K562 (cell line): Measurements from ENCODE around the gene TRAF1.

Source experiments
- MAFF ChIP-seq: IDR thresholded peaks from 2 replicates; pipeline ENCODE4 v1.6.1; 2012; ENCODE audit warnings: low read length, improper control_type of control experiment
- NFATC3 ChIP-seq: fragments of 450-650 bp; IDR thresholded peaks from 2 replicates; pipeline ENCODE4 v1.6.1; 2017; ENCODE audit warnings: mild to moderate bottlenecking
- POLR2A ChIP-seq: fragments of 450-650 bp; conservative IDR thresholded peaks from 2 replicates; pipeline ENCODE4 v1.6.1; 2016
- POLR2AphosphoS5 ChIP-seq: IDR thresholded peaks from 2 replicates; pipeline ENCODE4 v1.6.1; 2011; ENCODE audit warnings: mild to moderate bottlenecking, low read depth, low read length, moderate library complexity; ENCODE audit not compliant: control insufficient read depth, insufficient read depth
- PPARD ChIP-seq: fragments of 250-450 bp; sonication (Bioruptor Pico); IDR thresholded peaks from 2 replicates; pipeline ENCODE4 v1.8.0; 2022; ENCODE audit warnings: inconsistent platforms, mild to moderate bottlenecking, moderate library complexity
- TAL1 ChIP-seq: fragments of 450-650 bp; IDR thresholded peaks from 2 replicates; pipeline ENCODE4 v1.6.1; 2016; ENCODE audit warnings: mild to moderate bottlenecking
- TCF3 ChIP-seq: sonication (generic); formaldehyde crosslinking; IDR thresholded peaks from 2 replicates; pipeline ENCODE4 v1.4.0; 2020; ENCODE audit warnings: mild to moderate bottlenecking, missing genetic modification reagents
- TF ChIP-seq, protein P1 (sequence below): sonication (generic); formaldehyde crosslinking; IDR thresholded peaks from 2 replicates; pipeline ENCODE4 v1.5.0; 2020; ENCODE audit warnings: missing genetic modification reagents
- TF ChIP-seq, protein P2 (sequence below): sonication (generic); formaldehyde crosslinking; IDR thresholded peaks from 2 replicates; pipeline ENCODE4 v1.9.0; 2022; ENCODE audit warnings: mild to moderate bottlenecking, missing genetic modification reagents
- TF ChIP-seq, protein P3 (sequence below): fragments of 250-450 bp; sonication (Bioruptor Pico); IDR thresholded peaks from 2 replicates; pipeline ENCODE4 v1.4.0; 2020; ENCODE audit warnings: mild to moderate bottlenecking, moderate library complexity
- TF ChIP-seq, protein P4 (sequence below), 2 experiments: fragments of 450-650 bp; formaldehyde crosslinking in 1 of 2; IDR thresholded peaks; 2 replicates each; pipeline versions ENCODE4 v1.4.0 to v1.6.1; 2014 to 2020; ENCODE audit warnings: mild to moderate bottlenecking in 2 of 2, borderline replicate concordance in 1 of 2, low read depth in 1 of 2

DNA sequence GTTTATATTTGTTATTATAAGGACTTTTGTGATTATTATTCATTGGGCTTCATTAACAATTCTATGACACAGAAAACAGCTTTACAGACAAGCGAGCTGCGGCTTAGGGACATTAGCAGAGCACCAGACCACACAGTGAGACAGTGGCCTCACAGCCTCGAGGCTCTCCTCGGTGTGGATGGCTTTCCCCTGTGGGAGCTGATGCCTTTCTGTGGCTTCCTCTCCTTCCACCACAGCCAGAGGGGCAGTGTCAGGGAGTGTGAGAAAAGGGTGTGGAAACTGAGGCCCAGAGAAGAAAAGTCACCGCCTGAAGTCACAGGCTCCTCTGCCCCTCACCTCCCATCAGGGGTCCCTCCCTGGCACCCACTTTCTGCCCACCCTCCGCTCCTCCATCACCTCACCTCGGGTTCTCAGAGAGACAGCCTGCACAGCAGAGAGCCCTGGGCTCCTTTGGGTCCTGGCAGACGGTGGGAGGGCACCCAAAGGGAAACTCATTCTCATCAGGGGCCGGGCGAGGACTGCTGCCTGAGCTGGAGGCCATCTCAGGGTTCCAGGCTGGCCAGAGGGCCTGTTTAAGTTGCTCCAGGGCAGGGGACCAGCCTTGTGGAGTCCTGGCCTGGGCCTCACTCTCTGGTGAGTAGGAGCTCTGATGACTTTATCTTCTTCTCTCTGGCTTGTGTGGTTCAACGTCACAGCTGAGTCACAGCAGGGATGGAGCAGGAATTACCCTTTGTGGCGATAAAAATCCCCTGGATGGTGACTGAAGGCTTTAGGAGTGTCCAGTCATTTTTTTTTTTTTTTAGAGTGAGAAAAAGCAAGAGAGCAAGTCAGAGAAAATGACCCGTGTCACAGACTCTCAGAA lies 830 bp downstream of the TRAF1 start:
- TF ChIP-seq, protein P1, sequence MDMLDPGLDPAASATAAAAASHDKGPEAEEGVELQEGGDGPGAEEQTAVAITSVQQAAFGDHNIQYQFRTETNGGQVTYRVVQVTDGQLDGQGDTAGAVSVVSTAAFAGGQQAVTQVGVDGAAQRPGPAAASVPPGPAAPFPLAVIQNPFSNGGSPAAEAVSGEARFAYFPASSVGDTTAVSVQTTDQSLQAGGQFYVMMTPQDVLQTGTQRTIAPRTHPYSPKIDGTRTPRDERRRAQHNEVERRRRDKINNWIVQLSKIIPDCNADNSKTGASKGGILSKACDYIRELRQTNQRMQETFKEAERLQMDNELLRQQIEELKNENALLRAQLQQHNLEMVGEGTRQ, result no peak
- TF ChIP-seq, protein P2, sequence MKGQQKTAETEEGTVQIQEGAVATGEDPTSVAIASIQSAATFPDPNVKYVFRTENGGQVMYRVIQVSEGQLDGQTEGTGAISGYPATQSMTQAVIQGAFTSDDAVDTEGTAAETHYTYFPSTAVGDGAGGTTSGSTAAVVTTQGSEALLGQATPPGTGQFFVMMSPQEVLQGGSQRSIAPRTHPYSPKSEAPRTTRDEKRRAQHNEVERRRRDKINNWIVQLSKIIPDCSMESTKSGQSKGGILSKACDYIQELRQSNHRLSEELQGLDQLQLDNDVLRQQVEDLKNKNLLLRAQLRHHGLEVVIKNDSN, result no peak
- TF ChIP-seq NFATC3 (no peak), TCF3 (no peak), PPARD (CRISPR knock-in tag) (no peak), TAL1 (no peak), POLR2A (no peak), MAFF (no peak), POLR2AphosphoS5 (no peak)
- TF ChIP-seq, protein P3, sequence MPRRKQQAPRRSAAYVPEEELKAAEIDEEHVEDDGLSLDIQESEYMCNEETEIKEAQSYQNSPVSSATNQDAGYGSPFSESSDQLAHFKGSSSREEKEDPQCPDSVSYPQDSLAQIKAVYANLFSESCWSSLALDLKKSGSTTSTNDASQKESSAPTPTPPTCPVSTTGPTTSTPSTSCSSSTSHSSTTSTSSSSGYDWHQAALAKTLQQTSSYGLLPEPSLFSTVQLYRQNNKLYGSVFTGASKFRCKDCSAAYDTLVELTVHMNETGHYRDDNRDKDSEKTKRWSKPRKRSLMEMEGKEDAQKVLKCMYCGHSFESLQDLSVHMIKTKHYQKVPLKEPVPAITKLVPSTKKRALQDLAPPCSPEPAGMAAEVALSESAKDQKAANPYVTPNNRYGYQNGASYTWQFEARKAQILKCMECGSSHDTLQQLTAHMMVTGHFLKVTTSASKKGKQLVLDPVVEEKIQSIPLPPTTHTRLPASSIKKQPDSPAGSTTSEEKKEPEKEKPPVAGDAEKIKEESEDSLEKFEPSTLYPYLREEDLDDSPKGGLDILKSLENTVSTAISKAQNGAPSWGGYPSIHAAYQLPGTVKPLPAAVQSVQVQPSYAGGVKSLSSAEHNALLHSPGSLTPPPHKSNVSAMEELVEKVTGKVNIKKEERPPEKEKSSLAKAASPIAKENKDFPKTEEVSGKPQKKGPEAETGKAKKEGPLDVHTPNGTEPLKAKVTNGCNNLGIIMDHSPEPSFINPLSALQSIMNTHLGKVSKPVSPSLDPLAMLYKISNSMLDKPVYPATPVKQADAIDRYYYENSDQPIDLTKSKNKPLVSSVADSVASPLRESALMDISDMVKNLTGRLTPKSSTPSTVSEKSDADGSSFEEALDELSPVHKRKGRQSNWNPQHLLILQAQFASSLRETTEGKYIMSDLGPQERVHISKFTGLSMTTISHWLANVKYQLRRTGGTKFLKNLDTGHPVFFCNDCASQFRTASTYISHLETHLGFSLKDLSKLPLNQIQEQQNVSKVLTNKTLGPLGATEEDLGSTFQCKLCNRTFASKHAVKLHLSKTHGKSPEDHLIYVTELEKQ (CRISPR knock-in tag), result no peak
- TF ChIP-seq, protein P4, sequence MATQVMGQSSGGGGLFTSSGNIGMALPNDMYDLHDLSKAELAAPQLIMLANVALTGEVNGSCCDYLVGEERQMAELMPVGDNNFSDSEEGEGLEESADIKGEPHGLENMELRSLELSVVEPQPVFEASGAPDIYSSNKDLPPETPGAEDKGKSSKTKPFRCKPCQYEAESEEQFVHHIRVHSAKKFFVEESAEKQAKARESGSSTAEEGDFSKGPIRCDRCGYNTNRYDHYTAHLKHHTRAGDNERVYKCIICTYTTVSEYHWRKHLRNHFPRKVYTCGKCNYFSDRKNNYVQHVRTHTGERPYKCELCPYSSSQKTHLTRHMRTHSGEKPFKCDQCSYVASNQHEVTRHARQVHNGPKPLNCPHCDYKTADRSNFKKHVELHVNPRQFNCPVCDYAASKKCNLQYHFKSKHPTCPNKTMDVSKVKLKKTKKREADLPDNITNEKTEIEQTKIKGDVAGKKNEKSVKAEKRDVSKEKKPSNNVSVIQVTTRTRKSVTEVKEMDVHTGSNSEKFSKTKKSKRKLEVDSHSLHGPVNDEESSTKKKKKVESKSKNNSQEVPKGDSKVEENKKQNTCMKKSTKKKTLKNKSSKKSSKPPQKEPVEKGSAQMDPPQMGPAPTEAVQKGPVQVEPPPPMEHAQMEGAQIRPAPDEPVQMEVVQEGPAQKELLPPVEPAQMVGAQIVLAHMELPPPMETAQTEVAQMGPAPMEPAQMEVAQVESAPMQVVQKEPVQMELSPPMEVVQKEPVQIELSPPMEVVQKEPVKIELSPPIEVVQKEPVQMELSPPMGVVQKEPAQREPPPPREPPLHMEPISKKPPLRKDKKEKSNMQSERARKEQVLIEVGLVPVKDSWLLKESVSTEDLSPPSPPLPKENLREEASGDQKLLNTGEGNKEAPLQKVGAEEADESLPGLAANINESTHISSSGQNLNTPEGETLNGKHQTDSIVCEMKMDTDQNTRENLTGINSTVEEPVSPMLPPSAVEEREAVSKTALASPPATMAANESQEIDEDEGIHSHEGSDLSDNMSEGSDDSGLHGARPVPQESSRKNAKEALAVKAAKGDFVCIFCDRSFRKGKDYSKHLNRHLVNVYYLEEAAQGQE (IDR thresholded peaks at IDR 0.05; ENCODE audit: borderline replicate concordance), result no peak
- TF ChIP-seq, protein P4 (CRISPR knock-in tag; IDR thresholded peaks at IDR 0.05; ENCODE audit: low read depth), result no peak
